Kidney capillary endothelial cell (primary cell): Measurements from ENCODE around the gene MRPL52.
"Not testable (repeated sequence)": the region's sequence is repeated elsewhere in the genome, so short reads cannot be mapped to it uniquely, and the experiment has no call there.

Source experiments
- DNase-seq: peaks from one replicate; pipeline ENCODE4 v3.0.0-alpha.2; 2018; ENCODE audit warnings: low spot score

MRPL52 gene

DNA sequence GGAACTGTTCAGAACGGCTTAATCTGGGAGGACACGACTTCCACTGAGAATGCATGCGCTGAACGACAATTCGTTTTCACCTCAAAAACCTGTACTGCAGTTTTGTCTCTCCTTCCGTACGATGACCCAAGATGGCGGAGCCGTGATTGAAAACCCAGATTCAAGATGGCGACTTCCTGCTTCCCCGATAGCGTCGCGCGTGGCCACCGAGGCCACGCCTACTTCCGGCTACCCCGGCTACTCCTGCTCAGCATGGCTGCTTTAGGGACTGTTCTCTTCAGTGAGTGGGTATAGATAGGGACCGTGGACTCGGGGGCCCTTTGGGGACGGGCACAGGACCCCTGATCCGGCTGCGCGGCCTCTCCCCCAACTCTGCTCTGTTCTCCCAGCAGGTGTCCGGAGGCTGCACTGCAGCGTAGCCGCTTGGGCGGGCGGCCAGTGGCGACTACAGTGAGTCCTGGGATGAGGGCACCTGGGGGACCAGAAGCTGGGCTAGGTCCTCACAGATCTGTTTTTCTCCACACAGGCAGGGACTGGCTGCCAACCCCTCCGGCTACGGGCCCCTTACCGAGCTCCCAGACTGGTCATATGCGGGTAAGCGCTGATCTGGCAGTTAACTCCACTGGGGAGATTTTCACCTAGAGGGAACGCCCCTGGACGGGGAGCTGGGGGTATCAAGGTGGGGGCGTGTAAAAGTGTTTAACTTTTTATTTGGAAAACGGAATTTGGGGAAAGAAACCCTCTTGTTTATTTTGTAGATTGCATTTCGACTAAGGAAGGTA lies at the start of gene MRPL52:
Gene MRPL52 (plus strand): TSS at position 227 of the 782 bp plus-strand sequence. CDS start 26 bp downstream, at position 253.
- DNase-seq, result peak; percentile 92

DNA sequence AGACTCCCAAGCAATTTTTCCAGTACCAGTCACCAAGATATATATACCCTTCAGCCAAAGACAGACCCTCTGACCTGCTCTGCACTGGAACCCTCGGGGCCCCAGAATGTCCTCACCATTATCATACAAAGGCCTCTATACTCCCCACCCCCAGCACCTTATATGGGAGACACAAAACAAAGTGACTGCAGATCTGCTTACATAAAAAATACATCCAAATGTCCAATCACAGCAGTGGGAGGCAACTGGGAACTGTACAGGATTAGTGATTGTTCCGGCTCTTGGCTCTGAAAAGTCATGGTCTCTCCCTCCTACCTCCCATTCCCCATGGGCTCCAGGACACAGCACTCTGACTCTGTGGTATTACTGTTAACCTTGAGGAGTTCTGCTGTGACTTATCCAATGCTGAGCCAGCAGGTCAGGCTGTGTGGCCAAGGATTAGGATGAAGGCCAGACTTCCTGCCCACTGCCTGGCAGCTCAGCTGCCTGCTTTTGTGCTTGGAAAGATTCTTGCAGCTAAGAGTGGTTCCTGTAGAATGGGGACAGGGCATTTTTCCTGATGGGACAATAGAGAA lies 49.5 kb upstream of the MRPL52 start:
- DNase-seq, result peak; percentile 33

DNA sequence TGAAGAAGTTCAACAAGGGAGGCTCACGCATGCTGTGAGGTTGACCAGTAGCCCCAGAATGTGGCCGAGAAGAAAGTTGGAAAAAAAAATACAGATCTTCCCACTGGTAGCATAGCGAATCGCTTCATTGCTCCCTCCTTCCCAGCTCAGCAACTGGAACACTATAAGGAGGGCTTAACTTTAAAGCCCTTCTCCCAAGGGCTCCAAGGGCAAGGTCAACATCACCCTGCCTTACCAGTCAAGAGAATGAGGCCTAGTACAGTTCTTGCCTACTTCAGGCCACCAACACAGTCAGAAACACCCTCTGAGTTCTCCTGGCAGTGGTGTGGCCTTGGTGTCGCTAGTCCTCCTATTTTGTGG lies 48.8 kb upstream of the MRPL52 start:
- DNase-seq, result no peak

DNA sequence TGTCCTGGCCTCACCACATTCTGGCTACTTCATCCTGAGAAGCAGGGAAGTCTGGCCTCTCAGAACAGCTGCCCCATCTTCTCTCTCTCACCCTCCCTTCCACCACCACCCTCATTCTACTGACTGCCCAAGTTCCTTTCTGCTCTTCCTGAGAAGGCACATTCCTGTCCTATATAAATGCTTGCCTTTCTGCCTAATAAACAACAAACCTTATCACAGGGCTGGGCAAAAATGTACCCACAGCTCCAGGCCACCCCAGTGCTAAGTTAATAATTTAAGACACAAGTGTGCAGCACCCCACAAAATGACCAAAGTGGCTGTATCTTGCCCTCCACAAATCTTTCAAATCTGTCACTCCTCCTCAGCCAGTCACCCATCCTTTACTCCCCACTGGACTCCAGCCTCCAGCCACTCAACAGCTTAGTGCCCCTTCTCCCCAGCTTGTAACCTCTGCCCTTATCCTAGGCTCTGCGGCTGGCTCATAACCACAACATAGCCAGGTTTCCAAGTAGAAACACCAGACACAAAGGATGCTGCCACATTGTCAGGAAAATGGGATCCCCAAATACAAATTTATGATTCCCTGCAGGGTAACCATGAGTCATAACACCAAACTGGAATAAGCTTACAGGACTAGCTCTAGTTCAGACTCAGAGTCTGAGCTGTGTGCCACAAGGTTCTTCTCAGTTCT lies 48.2 kb upstream of the MRPL52 start:
- no peak for DNase-seq

DNA sequence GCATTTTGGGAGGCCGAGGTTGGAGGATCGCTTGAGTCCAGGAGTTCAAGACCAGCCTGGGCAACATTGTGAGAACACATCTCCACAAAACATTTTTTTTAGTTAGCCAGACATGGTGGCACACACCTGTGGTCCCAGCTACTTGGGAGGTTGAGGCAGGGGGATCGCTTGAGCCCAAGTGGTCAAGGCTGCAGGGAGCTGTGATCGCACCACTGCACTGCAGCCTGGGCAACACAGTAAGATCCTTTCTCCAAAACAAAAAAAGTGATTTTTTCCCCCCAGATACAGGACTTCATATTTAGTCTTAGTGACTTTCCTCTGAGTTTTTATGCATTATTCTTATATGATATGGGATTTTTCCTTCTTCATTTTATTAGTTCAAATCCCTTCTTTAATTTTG lies 43.0 kb upstream of the MRPL52 start:
- no peak for DNase-seq

DNA sequence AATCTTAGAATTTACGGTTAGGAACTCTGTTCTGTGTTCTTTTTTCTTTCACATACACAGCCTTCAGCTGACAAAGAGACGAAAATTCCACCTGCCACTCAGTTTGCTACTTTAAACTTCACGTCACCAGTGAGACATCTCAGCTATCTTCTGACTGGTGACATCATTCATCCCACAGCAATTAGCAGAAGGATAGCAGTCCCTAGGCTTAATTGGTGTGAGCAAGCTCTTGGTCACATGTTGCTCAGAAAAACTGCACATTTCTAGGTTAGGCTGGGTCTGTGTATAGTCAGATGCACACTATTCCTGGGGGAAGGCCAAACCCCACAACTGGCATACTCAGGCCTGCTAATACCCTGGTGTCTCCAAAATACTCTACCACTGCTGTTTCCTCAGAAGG lies 38.4 kb upstream of the MRPL52 start:
- DNase-seq, result no peak

DNA sequence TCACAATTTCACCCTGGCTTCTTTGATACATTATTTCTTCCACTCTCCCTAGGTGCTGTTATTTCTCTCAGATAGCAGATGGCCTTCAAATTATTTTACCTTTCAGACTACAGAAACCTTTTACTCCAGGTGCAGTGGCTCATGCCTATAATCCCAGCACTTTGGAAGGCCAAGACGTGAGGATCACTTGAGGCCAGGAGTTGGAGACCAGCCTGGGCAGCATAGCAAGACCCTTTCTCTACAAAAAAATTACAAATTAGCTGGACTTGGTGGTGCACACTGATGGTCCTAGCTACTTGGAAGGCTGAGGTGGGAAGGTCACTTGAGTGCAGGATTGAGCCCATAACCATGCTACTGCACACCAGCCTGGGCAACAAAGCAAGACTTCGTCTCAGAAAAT lies 37.5 kb upstream of the MRPL52 start:
- DNase-seq, result no peak

DNA sequence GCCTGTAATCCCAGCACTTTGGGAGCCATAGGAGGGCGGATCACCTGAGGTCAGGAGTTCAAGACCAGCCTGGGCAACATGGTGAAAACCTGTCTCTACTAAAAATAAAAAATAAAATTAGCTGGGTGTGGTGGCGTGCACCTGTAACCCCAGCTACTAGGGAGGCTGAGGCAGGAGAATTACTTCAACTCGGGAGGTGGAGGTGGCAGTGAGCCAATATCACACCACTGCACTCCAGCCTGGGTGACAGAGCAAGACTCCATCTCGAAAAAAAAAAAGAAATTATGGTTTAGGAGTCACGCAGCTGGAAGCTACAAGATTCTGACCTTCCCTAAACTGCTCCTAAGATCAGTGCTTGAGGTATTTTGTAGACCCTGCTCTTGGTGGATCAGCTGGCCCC lies 36.1 kb upstream of the MRPL52 start:
- not testable (repeated sequence) for DNase-seq

DNA sequence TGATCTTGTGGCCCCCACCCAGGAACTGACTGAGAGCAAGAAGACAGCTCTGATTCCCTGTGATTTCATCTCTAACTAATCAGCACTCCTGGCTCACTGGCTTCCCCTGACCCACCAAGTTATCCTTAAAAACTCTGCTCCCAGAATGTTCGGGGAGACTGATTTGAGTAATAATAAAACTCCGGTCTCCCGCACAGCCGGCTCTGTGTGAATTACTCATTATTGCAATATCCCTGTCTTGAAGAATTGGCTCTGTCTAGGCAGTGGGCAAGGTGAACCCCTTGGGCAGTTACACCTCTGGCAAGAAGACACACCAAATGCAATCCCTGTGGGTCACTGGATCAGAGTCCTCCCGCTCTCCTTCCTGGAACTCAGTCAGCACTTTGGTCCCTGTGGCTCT lies 35.7 kb upstream of the MRPL52 start:
- DNase-seq, result no peak

DNA sequence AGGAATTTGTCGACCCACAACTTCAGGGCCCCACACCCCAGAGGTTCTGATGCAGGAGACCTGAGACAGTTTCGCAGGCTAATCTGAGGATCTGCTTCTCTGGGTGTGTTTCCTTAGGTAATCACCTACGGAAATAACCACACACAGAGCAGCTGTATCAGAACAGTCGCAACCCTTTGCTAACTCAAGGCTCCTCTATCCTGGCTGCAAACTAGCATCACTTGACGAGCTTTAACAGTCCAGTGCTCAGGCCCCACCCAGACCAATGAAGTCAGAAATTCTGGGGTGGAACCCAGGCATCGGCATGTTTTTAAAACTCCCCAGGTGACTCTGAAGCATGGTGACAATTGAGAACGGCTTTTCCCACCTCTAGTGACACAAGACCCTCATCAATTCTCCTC lies 35.1 kb upstream of the MRPL52 start:
- DNase-seq, result no peak

DNA sequence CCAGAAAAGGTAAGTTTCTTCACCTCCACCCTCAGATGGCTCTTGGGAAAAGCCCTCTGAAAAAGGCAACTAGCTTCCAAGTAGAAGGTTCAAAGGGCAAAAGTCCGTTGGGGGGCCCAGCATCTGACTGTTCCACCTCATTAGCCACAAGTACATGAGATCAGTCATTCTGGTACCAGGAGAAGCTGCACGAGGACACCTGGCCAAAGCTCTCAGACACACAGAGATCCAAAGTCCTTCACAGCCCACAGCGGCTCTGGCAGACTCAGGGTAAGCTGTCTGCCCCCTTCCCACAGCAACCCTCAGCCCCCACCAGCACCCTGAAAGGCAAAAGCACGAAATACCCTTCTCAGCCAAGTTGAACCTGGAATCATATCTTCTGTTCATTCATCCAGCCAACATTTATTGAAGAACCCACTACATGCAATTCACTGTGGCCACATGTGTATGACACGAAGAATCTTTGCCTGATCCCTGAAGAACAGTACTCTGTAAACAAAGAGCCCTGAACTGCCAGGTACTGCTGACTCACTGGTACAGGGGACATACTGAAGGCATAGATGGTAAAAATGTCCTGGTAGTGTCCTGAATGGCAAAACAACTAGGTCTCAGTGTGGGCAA lies 33.5 kb upstream of the MRPL52 start:
- DNase-seq, result no peak

DNA sequence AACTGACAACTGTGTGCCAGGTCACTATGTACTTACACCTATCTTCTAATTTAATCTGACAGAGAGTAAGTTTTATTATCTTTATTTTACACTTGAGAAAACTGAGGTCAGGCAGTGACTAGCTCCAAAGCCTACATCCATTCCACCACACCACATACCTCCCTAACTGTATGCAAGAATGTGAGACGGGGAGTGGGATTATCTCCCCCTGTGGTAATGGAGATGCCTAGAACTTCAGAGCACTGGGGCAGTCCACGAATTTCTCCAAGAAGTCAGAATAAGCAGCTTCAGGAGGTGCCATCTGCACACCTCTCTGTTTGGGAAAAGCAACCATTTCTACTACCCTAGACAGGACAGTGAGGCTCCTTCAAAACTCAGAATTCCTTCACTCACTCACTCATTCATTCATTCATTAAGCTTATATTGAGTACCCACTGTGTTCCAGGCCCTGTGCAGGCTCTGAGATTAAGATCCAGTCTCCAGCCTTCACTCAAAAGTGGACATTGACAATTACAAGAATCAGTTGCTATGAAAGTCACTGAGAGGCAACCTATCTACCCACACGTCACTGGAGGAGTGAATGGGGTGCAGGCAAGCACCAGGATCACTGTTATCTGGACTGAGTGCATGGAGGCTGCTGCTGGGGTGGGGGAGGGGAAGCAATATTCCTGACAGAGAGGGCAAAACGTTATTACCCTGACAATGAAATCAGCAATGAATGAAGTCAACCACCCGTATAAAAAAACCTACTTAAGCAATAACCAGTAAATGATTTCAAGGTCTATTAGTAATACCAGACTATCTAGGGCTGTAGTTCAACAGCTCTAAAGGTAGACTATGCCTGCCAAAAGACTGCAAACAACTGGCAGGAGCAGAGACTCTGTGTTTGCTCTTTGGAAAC lies 32.4 kb upstream of the MRPL52 start:
- no peak for DNase-seq

DNA sequence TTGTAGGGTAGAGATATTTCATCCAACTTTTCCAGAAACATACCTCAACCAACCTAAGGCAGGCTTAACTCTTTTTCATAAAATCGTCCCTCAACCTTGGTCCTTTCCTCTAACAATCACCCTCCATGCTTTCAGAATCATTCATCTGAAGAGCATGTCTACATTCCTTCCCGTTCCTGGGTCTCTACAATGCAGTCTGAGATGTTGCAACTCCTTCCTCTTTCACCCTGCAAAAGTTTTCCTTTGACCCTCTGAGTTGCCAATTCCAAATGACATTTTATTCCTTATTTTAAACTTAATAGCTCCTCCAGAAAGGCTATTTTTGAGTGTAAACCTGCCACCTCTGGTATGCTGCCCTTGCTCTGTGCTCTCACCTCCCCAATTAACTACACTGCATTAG lies 31.2 kb upstream of the MRPL52 start:
- DNase-seq, result no peak

DNA sequence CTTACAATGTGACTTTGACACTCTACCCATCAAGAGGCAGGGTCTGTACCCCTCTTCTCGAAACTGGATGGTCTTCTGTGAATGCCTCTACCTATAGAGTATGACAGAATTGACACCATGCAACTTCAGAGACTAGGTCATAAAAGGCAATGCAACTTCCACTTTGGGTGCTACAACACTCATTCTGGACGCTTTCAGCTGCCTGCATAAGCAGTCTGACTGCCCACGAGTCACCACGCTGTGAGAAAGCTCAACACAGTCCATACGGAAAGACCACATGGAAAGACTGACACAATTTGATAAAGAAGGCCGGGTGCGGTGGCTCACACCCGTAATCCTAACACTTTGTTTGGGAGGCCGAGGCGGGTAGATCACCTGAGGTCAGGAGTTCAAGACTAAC lies 29.3 kb upstream of the MRPL52 start:
- DNase-seq, result no peak

DNA sequence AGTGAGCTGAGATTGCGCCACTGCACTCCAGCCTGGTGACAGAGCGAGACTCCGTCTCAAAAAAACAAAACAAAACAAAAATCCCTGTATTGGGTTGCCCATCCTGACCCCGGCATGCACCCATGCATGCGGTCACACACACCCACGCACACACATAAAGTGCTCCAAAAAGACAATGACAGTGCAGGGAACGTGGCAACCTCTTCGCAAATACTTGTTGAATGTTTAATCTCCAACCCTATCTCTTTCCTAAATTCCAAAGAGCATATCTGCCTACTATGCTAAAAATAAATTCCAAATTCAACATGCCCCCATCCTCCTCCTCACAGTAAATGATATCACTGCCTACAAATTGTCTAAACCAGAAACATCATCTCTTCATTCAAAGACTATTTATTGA lies 28.0 kb upstream of the MRPL52 start:
- no peak for DNase-seq

DNA sequence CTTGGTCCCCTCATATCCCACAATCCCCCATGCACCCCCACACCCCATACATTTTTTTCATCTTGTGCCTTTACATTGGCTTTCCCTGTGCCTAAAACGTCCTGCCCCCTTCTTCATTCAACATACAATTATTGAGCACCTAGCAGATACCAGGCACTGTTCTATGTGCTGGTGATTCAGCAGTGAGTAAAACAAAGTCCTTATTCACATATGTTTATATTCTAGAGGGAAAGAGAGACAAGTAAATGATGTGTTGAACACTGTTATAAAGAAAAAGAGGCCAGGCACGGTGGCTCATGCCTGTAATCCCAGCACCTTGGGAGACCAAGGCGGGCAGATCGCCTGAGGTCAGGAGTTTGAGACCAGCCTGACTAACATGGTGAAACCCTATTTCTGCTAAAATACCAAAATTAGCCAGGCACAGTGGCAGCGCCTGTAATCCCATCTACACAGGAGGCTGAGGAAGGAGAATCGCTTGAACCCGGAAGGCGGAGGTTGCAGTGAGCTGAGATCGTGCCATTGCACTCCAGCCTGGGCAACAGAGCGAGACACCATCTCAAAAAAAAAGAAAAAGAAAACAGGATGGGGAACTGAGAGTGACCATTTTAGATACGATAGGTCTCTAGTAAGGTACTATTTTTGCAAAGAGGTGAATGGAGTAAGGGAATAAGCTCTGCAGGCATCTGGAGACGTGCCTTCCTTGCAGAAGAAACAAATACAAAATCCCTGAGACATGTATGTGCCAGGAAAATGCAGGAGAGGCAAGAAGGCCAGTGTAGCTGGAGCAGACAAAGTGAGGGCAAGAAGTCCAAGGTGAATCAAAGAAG lies 26.6 kb upstream of the MRPL52 start:
- DNase-seq, result no peak

DNA sequence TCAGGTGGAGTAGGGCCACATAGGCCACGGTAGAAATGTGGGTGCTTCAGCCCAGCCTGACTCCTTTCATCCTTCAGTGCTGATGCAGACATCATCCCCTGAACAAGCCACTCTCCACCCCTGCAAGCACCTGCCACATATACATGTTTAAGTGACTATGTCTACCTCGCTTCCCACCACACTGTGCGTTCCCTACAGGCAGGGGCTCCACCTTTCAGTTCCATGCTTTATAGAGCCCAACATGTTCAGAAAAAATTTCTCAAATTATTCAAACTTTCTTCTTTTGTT lies 26.1 kb upstream of the MRPL52 start:
- DNase-seq, result no peak

DNA sequence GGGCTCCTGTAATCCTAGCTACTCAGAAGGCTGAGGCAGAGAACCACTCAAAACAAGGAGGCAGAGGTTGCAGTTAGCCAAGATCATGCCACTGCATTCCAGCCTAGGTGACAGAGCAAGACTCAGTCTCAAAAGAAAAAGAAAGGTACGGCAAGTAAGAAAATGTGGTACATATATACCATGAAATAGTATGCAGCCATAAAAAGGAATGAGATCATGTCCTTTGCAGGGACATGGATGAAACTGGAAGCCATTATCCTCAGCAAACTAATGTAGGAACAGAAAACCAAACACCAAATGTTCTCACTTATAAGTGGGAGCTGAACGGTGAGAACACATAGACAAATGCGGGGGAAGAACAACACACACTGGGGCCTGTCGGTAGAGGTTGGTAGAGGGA lies 24.5 kb upstream of the MRPL52 start:
- DNase-seq, result not testable (repeated sequence)

DNA sequence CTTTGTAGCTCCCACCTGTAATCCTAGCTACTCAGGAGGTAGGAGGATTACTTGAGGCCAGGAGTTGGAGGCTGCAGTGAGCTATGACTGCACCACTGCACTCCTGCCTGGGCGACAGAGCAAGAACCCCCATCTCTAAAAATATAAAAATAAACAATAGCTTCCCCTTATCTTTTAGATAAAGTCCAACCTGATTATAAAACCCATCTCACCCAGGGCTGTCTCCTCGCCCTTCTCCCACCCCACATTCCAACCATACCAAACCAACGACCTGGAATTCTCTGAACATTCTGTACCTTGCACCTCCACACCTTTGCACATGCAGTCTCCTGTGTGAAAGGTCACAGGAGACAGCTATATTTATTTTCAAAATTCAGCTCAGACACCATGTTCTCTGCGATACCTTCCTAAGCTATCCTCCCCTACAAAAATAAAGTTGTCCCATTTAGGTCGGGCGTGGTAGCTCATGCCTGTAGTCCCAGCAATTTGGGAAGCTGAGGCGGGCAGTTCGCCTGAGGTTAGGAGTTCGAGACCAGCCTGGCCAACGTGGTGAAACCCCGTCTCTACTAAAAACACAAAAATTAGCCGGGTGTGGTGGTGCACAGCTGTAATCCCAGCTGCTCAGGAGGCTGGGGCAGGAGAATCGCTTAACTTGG lies 22.1 kb upstream of the MRPL52 start:
- DNase-seq, result no peak

DNA sequence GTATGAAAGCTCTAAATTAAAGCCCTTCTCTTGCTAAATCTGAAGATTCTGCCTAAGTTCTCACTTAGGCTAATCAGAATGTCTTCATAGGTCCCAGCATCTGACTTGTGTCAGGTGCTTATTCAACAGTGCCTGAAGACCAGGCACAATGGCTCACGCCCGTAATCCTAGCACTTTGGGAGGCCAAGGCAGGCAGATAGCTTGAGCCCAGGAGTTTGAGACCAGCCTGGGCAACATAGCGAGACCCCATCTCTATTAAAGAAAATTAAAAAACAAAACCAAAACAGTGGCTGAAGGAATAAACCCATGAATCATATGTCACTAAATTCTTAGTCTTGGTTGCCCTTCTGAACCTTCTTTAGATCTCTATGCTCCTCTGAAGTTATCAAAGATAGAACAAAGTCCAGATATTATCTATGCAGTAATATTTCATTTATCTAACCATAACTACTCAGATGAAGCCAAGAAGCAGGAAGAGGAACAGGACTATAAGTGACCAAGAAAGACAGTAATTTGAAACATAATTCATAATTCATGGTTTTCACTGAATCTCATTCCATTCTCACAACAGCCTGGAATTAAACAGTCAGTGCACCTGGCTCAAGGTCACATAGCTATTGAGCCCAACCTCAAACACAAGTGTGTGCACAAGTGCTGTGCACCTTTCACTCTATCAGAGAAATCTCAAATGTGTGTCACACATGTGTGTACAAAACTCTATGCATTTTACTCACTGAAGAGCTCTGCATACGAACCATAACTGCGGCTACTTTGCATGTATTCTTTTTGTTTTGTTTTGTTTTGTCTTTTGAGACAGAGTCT lies 21.1 kb upstream of the MRPL52 start:
- DNase-seq, result no peak
